HG03103 (cell line): Measurements from ENCODE around the gene COMMD3.

Source experiments
- ATAC-seq: cut with Tn5 transposase; IDR thresholded peaks from one replicate; pipeline ENCODE4 v1.9.1; 2021; ENCODE audit warnings: low read depth; ENCODE audit not compliant: unreplicated experiment

The COMMD3 gene

DNA sequence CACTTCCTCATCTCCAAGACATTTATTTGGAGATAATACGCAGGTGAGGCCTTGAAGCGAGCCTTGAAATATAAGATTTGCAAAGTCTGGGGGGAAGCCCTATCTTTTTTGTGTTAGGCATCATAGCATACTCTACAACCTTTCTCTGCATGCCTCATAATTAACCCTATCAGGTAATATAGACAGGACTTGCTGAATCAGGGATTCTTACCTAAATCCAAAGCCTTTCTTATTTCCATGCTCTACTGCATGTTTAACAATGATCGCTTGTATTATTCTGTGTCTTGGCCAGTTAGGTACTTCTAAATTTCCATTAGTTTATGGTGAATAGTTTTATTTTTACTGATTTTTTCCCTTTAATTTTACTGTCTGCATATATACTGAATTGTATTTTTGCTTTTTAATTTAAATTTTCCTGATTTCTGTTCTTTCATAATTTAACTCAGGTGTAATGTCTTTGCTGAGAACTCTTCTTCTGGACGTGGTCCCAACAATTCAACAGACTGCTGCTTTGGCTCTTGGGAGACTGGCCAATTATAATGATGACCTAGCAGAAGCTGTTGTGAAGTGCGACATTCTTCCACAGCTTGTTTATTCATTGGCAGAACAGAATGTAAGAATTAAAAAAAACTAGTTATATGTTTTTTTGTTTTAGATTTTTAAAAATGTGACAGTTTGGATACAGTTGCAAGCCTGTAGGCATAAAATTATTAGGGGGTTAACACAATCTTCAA lies 48.4 kb downstream of the COMMD3 start:
- ATAC-seq: no peak

DNA sequence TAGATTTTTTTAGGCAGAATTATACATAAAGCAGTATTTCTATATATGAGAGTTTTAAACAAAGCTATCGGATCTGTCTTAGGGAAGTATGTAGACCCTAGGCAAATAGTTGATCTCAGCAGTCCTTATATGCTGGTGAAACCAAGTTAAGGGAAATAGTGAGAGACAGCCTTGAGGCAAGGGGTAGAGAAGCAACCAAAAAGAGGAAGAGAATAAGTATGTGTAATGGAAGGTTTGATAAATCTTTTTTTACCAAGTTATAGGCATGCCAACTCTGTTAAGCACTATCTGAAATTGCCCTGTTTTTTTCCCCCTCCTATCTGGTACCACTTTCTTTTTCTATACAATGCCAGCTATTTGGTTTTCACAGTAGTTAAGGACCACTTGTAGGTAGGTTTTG lies 49.0 kb downstream of the COMMD3 start:
- ATAC-seq: no peak

DNA sequence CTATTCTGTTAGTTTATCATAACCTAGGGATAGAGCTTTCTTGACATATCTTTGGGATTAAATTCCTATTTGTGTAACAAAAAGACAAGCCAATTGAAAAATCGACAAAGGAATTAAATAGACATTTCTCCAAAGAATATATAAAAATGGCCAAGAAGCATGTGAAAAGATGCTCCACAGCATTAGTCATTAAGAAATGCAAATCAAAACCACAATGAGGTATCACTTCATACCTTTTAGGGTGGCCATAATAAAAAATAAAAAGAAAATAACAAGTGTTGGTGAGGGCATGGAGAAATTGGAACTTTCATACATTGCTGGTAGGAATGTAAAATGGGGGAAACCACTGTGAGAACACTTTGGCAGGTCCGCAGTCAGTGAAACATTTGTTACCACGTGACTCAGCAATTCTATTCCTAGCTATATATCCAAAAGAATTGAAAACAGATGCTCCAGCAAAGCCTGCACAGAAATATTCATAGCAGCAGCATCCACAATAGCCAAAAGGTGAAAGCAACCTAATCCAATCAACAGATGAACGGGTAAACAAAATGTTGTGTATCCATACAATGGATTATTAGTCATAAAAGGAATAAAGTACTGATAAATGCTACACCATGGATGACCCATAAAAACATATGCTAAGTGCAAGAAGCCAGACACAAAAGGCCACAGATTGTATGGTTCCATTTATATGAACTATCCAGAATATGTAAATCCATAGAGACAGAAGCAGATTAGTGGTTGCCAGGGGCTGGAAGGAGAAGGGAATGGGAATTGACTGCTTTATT lies 49.7 kb downstream of the COMMD3 start:
- no peak for ATAC-seq

DNA sequence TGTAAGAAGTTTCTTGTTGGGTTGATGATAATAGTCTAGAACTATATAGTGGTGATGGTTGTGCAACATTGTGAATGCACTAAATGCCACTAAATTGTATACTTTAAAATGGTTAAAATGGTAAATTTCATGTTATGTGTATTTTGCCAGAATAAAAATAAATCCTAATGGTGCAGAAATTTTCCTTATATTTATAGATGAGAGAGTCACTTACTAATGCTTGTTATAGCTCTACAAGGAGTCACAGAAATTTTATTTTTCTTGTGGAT lies 50.2 kb downstream of the COMMD3 start:
- no peak for ATAC-seq

DNA sequence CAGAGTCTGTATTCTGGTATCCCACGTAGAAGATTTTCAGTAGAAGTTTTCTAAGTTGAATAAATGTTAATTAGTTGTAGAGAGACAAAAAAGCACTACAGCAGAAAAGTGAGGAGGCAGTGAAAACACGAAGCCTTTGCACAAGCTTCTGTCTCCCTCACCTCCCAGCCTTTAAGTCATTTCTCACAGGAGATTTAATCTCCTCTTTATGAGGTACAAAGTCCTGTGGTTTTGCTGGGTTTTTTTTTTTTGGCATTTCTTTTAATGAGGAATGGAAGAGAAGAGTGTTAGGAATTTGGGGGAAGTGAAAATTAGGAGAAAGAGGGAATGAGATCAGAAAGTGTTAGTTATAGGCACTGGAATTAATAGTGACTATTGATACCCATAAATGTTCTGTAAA lies 50.6 kb downstream of the COMMD3 start:
- ATAC-seq: no peak

DNA sequence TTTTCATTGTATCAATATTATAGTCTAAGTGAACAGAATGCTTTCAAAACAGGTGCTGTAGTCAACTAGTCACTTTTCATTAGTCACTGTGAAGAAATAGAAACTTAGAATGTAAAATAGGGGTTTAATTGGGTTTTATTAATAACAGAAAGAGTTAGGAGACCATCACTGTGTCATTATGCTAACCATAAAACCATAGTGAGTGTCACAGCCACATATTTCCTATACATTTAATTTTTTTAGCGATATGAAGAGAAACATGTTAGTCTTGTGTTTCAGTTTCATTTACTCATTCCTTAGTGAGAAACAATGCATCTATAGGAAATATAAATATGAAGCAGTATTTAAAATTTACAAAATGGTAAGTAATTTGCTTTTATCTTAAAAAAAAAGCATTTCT lies 51.3 kb downstream of the COMMD3 start:
- ATAC-seq: no peak

DNA sequence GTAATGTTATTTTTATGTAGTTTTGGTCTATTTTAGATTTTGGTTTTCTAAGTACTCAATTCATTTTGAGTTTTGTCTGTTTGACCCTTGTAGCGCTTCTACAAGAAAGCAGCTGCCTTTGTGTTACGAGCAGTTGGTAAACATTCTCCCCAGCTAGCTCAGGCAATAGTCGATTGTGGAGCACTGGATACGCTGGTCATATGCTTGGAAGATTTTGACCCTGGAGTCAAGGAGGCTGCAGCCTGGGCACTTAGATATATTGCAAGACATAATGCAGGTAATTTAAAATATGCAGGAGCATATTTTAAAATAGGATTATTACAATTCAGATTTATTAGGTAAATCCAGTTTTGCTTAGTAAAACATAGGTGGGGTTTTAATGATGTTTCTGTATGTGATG lies 52.2 kb downstream of the COMMD3 start:
- no peak for ATAC-seq

DNA sequence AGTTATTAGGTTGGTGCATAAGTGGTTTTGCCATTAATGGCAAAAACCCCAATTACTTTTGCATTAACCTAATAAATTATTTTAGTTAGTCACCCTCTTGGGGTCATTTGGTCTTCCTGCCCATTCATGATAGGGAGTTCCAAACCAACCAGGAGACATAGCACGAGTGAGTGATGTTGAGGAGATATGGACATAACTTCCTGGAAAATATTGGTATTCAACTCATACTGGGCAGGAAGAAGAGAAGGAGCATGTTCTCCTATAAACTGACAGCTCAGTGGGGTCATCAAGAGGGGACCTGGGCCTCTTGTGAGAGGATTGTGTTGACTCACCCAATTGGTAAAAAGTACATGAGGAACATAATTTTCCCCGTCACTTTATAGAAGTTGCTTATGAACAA lies 52.8 kb downstream of the COMMD3 start:
- ATAC-seq: no peak

DNA sequence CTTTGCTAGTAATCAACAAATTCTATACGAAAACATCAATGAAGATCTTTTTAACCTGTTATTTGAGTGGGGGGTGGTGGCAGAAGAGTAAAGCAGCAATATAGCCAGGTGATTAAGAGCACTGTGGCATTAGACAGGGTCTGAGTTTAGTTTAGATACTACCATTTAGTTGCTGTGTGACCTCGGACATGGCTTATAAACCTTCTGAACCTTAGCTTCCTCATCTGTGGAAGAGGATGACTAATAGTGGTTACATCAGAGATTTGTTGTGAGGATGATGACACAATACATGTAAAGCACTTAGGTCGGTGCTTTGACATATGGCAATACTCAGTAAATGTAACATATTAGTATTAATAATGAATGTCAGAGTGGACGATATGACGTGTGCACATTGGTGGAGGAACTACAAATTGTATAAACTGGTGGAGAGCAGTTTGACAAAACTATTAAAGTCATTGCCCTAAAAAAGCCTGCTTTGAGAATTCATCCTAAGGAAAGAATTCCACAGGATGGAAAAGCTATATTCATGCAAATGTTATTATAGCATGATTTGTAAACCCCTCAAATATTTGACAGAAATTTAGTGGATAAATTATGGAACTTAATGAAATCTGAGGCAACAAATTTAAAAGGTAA lies 53.4 kb downstream of the COMMD3 start:
- ATAC-seq: no peak
